Measurements from ENCODE around the gene CDYL2. TPM values are rescaled to one million over a fixed set of nuclear protein-coding genes. Genes with fewer than 3 reads are reported as not detected.
A peak's percentile ranks its signal among the peaks of the same experiment; 100 is the strongest.

The CDYL2 gene
- total and polyA plus RNA-seq, 2 experiments from 2014 or later: 2.1 to 5.2 TPM

DNA sequence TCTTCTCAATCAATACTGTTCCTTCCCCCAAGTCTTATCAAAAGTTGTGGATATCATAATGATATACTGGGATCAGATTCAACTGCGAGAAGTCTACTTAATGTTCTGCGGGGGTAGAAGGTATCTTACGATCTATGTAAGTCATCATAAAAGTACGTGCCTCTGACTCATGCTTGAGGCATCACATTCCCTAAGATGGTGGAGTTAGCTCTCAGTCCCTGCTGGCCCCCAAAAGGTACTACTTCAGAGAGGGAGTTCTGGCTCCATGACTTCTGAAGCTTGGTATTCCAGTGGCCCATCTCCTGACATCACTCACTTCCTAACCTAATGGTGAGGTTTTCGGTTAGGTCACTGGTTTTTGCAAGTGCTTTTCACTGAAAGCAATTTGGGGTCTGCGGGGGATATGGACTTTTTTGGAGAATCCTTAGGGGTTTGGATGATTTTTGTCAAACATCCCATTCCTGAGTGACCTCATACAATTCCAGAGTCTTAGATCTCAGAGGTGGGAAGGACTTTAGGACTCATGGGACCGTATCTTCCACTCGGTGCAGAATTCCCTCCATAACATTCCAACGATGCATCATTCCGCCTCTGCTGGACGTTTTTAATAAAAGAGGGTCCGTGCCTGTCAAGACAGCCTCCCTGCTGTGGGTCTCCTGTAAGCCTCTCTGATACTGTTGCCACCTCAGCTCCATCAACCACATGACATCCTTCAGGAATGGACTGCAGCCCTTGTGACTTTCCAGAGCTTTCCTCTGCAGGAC lies 189.3 kb downstream of the CDYL2 start:
- Histone ChIP-seq H4K20me1 (ENCODE audit: insufficient read depth) (no peaks in the 10 kb centered on the region), H3K4me2 (ENCODE audit: unreplicated experiment) (no peak overlapping the region), H3K9me2 (ENCODE audit: insufficient read depth) (no peaks in the 10 kb centered on the region), H3K4me3 (no peak overlapping the region), H3F3A (ENCODE audit: insufficient read depth) (no peaks in the 10 kb centered on the region), H3K27me3 (replicated peaks; ENCODE audit: insufficient read depth) (no peaks in the 10 kb centered on the region), H3K36me3 (ENCODE audit: low read depth) (no peaks in the 10 kb centered on the region), H3K4me1 (ENCODE audit: insufficient read depth) (no peaks in the 10 kb centered on the region), H2AFZ (no peak overlapping the region), H3K9ac (no peak overlapping the region), H3K9me3 (ENCODE audit: low read depth) (no peaks in the 10 kb centered on the region), H3K27ac (no peak overlapping the region), H3K79me2 (ENCODE audit: insufficient read depth) (no peaks in the 10 kb centered on the region)
- TF ChIP-seq EZH2phosphoT487 (IDR thresholded peaks at IDR 0.05; ENCODE audit: insufficient read depth, low read depth): no peak
- no peak for TF ChIP-seq EZH2 (IDR thresholded peaks at IDR 0.05; ENCODE audit: insufficient read depth, poor library complexity, severe bottlenecking)
- 70 to 73% methylated on average over 12 of the region's 12 CpGs for WGBS, 2 experiments (ENCODE audit: low coverage in 1 of 2, low lambda C conversion rate in 2 of 2, missing lambda C conversion rate in 2 of 2)
- in situ Hi-C loops (cut with MboI): no loop called here
- peak; percentile 86 for DNase-seq

DNA sequence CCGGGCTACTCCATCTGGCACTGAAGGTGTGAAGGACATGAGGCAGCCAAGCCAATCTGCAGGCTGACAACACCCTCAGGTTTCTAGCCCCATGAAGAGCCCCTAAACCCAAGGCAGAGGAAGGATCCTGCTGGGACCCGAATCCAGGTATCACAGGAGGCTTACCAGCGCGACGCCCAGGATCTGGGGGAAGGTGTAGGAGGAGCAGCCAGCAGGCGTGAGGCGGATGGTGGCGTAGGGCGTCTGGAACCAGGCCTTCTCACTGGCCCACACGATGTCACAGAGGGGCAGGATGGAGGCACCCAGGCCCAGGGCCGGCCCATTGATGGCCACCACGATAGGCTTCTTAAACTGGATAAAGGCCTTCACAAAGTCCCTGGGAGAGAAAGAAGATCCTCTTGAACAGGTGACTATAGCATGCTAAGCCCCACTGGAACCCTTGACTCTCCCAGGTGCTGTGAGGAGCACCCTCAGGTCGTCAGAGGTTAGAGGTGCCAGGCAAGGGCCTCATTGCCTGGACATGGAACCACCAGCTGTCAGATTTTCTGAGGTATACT lies 191.9 kb downstream of the CDYL2 start:
- H3K9me3 ChIP-seq (ENCODE audit: low read depth): no peaks in the 10 kb centered on the region
- H3K4me1 ChIP-seq (ENCODE audit: insufficient read depth): no peaks in the 10 kb centered on the region
- no peak overlapping the region for H2AFZ ChIP-seq
- in situ Hi-C loops (cut with MboI): no loop called here
- no peak overlapping the region for H3K4me3 ChIP-seq
- no peak overlapping the region for H3K4me2 ChIP-seq (ENCODE audit: unreplicated experiment)
- no peaks in the 10 kb centered on the region for H3K9me2 ChIP-seq (ENCODE audit: insufficient read depth)
- no peaks in the 10 kb centered on the region for H3K27me3 ChIP-seq (replicated peaks; ENCODE audit: insufficient read depth)
- H3K79me2 ChIP-seq (ENCODE audit: insufficient read depth): no peaks in the 10 kb centered on the region
- no peak for TF ChIP-seq EZH2 (IDR thresholded peaks at IDR 0.05; ENCODE audit: insufficient read depth, poor library complexity, severe bottlenecking)
- TF ChIP-seq EZH2phosphoT487 (IDR thresholded peaks at IDR 0.05; ENCODE audit: insufficient read depth, low read depth): no peak
- no peaks in the 10 kb centered on the region for H4K20me1 ChIP-seq (ENCODE audit: insufficient read depth)
- H3K9ac ChIP-seq: no peak overlapping the region
- DNase-seq: no peak
- H3F3A ChIP-seq (ENCODE audit: insufficient read depth): no peaks in the 10 kb centered on the region
- no peak overlapping the region for H3K27ac ChIP-seq
- H3K36me3 ChIP-seq (ENCODE audit: low read depth): no peaks in the 10 kb centered on the region
- WGBS, 2 experiments (ENCODE audit: low coverage in 1 of 2, low lambda C conversion rate in 2 of 2, missing lambda C conversion rate in 2 of 2): 95% methylated on average over 13 of the region's 13 CpGs

DNA sequence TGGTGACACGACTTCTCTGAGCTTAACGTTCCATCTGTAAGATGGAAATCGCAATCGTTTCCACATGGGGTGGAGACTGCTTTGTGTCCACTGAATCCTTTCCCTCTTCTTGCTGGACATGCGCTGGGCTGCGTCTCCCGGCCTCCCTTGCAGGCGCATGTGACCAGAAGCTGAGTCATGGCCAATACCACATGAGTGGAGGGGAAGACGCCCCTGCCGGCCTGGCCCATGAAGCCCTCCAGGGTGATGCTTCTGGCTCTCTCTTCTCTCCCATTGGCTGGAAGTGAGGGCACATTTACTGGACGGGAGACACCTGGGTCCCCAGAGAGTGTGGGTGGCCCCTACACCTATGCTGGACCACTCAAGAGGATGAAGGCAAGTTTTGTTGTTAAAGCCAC lies 192.5 kb downstream of the CDYL2 start:
- Histone ChIP-seq H3K4me1 (ENCODE audit: insufficient read depth) (no peaks in the 10 kb centered on the region), H3F3A (ENCODE audit: insufficient read depth) (no peaks in the 10 kb centered on the region), H3K9ac (no peak overlapping the region), H3K4me2 (ENCODE audit: unreplicated experiment) (no peak overlapping the region), H3K27ac (no peak overlapping the region), H3K27me3 (replicated peaks; ENCODE audit: insufficient read depth) (no peaks in the 10 kb centered on the region), H3K9me2 (ENCODE audit: insufficient read depth) (no peaks in the 10 kb centered on the region), H3K9me3 (ENCODE audit: low read depth) (no peaks in the 10 kb centered on the region), H3K79me2 (ENCODE audit: insufficient read depth) (no peaks in the 10 kb centered on the region), H3K4me3 (no peak overlapping the region), H4K20me1 (ENCODE audit: insufficient read depth) (no peaks in the 10 kb centered on the region), H3K36me3 (ENCODE audit: low read depth) (no peaks in the 10 kb centered on the region), H2AFZ (no peak overlapping the region)
- whole genome bisulfite sequencing, 2 experiments (ENCODE audit: low coverage in 1 of 2, low lambda C conversion rate in 2 of 2, missing lambda C conversion rate in 2 of 2): 85 to 94% methylated on average over 11 of the region's 11 CpGs
- no peak for DNase-seq
- TF ChIP-seq EZH2phosphoT487 (IDR thresholded peaks at IDR 0.05; ENCODE audit: insufficient read depth, low read depth) (no peak), EZH2 (IDR thresholded peaks at IDR 0.05; ENCODE audit: insufficient read depth, poor library complexity, severe bottlenecking) (no peak)
- in situ Hi-C loops (cut with MboI): no loop called here

DNA sequence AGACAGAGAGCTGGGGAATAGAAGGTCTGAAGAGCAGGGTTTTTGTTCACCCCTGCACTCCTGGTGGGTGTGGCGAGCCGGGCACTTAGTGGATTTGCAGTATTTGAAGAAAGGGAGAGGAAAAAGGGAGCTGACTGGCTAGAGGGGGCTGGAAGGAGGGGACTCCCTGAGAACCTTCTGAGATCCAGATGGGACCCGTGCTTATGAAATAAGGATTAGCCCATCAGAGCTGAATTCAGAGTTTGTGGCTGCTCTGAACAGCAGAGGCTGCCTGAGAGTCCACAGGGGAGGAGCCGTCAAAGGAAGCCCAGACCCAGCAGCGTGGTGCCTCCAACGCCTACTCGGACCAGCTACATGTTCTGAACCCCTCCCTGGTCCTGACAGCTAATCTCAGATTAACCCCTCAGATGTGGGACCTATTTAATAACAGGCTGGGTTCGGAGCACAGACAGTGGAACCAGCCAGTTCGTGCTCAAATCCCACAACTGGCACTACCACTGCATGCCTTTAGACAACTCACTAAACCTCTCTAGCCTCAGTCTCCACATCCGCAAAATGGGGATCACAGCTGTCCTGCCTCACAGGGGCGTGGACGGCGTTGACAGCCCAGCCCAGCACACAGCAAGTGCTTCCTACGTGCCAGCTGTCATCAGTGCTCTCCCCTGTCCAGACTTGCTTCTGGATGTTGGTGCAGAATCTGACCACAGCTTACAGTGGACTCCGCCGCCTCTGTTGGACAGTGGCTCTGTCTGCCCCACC lies 193.0 kb downstream of the CDYL2 start:
- no peaks in the 10 kb centered on the region for H3F3A ChIP-seq (ENCODE audit: insufficient read depth)
- TF ChIP-seq EZH2 (IDR thresholded peaks at IDR 0.05; ENCODE audit: insufficient read depth, poor library complexity, severe bottlenecking) (no peak), EZH2phosphoT487 (IDR thresholded peaks at IDR 0.05; ENCODE audit: insufficient read depth, low read depth) (no peak)
- H3K4me2 ChIP-seq (ENCODE audit: unreplicated experiment): no peak overlapping the region
- H4K20me1 ChIP-seq (ENCODE audit: insufficient read depth): no peaks in the 10 kb centered on the region
- H3K79me2 ChIP-seq (ENCODE audit: insufficient read depth): no peaks in the 10 kb centered on the region
- no peaks in the 10 kb centered on the region for H3K36me3 ChIP-seq (ENCODE audit: low read depth)
- in situ Hi-C loops (cut with MboI): no loop called here
- no peaks in the 10 kb centered on the region for H3K27me3 ChIP-seq (replicated peaks; ENCODE audit: insufficient read depth)
- no peaks in the 10 kb centered on the region for H3K4me1 ChIP-seq (ENCODE audit: insufficient read depth)
- H3K4me3 ChIP-seq: no peak overlapping the region
- no peak overlapping the region for H2AFZ ChIP-seq
- H3K9me2 ChIP-seq (ENCODE audit: insufficient read depth): no peaks in the 10 kb centered on the region
- H3K9ac ChIP-seq: no peak overlapping the region
- H3K27ac ChIP-seq: no peak overlapping the region
- WGBS, 2 experiments (ENCODE audit: low coverage in 1 of 2, low lambda C conversion rate in 2 of 2, missing lambda C conversion rate in 2 of 2): 68 to 78% methylated on average over 16 of the region's 16 CpGs
- no peaks in the 10 kb centered on the region for H3K9me3 ChIP-seq (ENCODE audit: low read depth)
- DNase-seq: no peak
